Heart left ventricle (tissue), 16 donors: ENCODE results near the gene CTCFL. TPM values are rescaled to one million over a fixed set of nuclear protein-coding genes. Genes with fewer than 3 reads are reported as not detected.

Experiments used
- ATAC-seq, 4 donors: fragments of 200-7000 bp; cut with Tn5 transposase; one replicate each; pipeline ENCODE4 v1.9.1; 2020 to 2022; ENCODE audit warnings: moderate library complexity in 4 of 4, mild to moderate bottlenecking in 3 of 4, moderate number of reproducible peaks in 1 of 4
- DNase-seq, 5 donors: peaks; one replicate each; pipeline ENCODE4 v3.0.0-alpha.2; 2020
- H3K27ac ChIP-seq, 12 donors: fragments of 200-600 bp; sonication (generic) in 4 of 12; one replicate each; pipeline versions ENCODE4 v1.5.0 to v1.8.0; 2016 to 2022; ENCODE audit warnings: mild to moderate bottlenecking in 2 of 12
- H3K27me3 ChIP-seq, 9 donors: fragments of 200-600 bp; sonication (generic) in 2 of 9; one replicate each; pipeline versions ENCODE4 v1.5.1 to v1.8.0; 2016 to 2022; ENCODE audit warnings: mild to moderate bottlenecking in 3 of 9
- H3K36me3 ChIP-seq, 9 donors: fragments of 200-600 bp; sonication (generic) in 2 of 9; one replicate each; pipeline versions ENCODE4 v1.5.0 to v1.8.0; 2018 to 2022; ENCODE audit warnings: mild to moderate bottlenecking in 2 of 9
- H3K4me1 ChIP-seq, 12 donors: fragments of 200-600 bp; sonication (generic) in 4 of 12; one replicate each; pipeline versions ENCODE4 v1.5.0 to v1.8.0; 2016 to 2022; ENCODE audit warnings: mild to moderate bottlenecking in 3 of 12
- H3K4me3 ChIP-seq, 12 donors: fragments of 200-600 bp; sonication (generic) in 4 of 12; one replicate each; pipeline versions ENCODE4 v1.5.0 to v1.8.0; 2017 to 2022; ENCODE audit warnings: mild to moderate bottlenecking in 9 of 12, moderate library complexity in 4 of 12
- H3K9me3 ChIP-seq, 12 donors: fragments of 200-600 bp; sonication (generic) in 4 of 12; one replicate each; pipeline versions ENCODE4 v1.5.0 to v1.8.0; 2016 to 2022; ENCODE audit warnings: mild to moderate bottlenecking in 1 of 12
- CTCF ChIP-seq, 12 donors: fragments of 200-600 bp; sonication (generic) in 4 of 12; IDR thresholded peaks; one replicate each; pipeline versions ENCODE4 v1.5.0 to v1.8.0; 2018 to 2022; ENCODE audit warnings: antibody characterized with exemption in 12 of 12, mild to moderate bottlenecking in 5 of 12
- POLR2A ChIP-seq, 2 donors: fragments of 450-650 bp; IDR thresholded peaks; one replicate each; pipeline ENCODE4 v1.6.1; 2017; ENCODE audit warnings: antibody characterized with exemption in 2 of 2, mild to moderate bottlenecking in 2 of 2, moderate library complexity in 2 of 2
- WGBS, 4 donors: extraction: QIAGEN DNeasy Blood & Tissue Kit in 2 of 4; methylation state at CpG; one replicate each; pipeline versions ENCODE4 v1.1.5 to v1.1.7; 2013 to 2018; 5-methylcytosine and 5-hydroxymethylcytosine counted together
- intact Hi-C, 10 donors: fragments of 100-400 bp; cut with DNase I; formaldehyde crosslinking; loops; one replicate each; pipeline versions ENCODE4 v1.11.1 to v1.14.2; 2022
- polyA plus RNA-seq, 2 donors: library from polyadenylated mRNA; stranded (reverse); fragments of 200-250 nt; gene quantifications; one replicate each; pipeline ENCODE4 v1.2.3, GENCODE V29; 2013
- total RNA-seq, 9 donors: library from RNA; depleted of rRNA in 2 of 9; stranded (reverse); fragments of >200 nt in 2 of 9; fragmentation: NEBNext Ultra II Directional in 3 of 9; extraction: Animal tissue kit (Norgen Biotek cat#: 25700) in 3 of 9; gene quantifications; one replicate each; pipeline versions ENCODE4 v1.1.0 to v1.2.4, GENCODE V29; 2016 to 2023
- donor health status: ischemic (EF 13 %, LVEDD 7.1; RV severe dilation, severe dysfunction).
- donor health status: healthy with polysubstance abuse.
- donor health status: DM: no; HTN: yes; CAD: no.
- donor health status: DM: no; HTN: no; CAD: no.
- donor health status: ischemic (EF 25% LVEDD 6.9; RV normal size, moderate dysfunction).
- donor health status: ischemic (EF 25% LVEDD 5.7; RV mildly dilated, moderate dysfunction).
- donor health status: healthy.
- donor health status: DM: yes; HTN: yes; CAD: no.
- donor health status: ischemic (EF 35%, LVEDD 5.7; RV mildly dilated, moderate dysfunction).
- donor health status: nonischemic (EF 11% LVEDD 7.7; RV severe dilation, severe dysfunction).
- donor health status: DM: yes; HTN: yes; CAD: no.
- donor health status: PGD.
- donor health status: ischemic (EF 29% LVEDD 5.4; RV normal size, mild dysfunction).
- donor health status: nonischemic (EF 23%, LVEDD 6.1; RV moderate dilation, normal function).

The CTCFL gene
- total and polyA plus RNA-seq, 11 donors: not detected

- intact Hi-C loops: loop anchor here in 1 of 10 donors (5.0 kb wide), 1 partner anchor 675 kb away; no protein-coding TSS in a partner anchor
- no peak overlapping the region for H3K4me3 ChIP-seq
- no peaks in the 10 kb centered on the region for H3K36me3 ChIP-seq
- H3K9me3 ChIP-seq: no peaks in the 10 kb centered on the region
- TF ChIP-seq POLR2A (IDR thresholded peaks at IDR 0.05): no peak
- TF ChIP-seq CTCF (IDR thresholded peaks at IDR 0.05): no peak
- peaks cover 0 to 5% (median 0%) of the 10 kb centered on the region in 9 donors for H3K27me3 ChIP-seq
- no peak for DNase-seq
- WGBS, 4 donors: 67 to 83% (median 68%) methylated on average over 5 of the region's 5 CpGs
- H3K27ac ChIP-seq: no peak overlapping the region
- H3K4me1 ChIP-seq: no peaks in the 10 kb centered on the region
- no peak for ATAC-seq
Measured at GRCh38 chr20:57522380-57523140, 2.4 kb downstream of the CTCFL start.

- DNase-seq (no peak), ATAC-seq (no peak)
- H3K36me3 ChIP-seq: no peaks in the 10 kb centered on the region
- H3K9me3 ChIP-seq: no peaks in the 10 kb centered on the region
- no peak overlapping the region for H3K27ac ChIP-seq
- H3K27me3 ChIP-seq: peaks cover 0 to 14% (median 0%) of the 10 kb centered on the region in 9 donors
- TF ChIP-seq CTCF (IDR thresholded peaks at IDR 0.05): no peak
- no peak for TF ChIP-seq POLR2A (IDR thresholded peaks at IDR 0.05)
- intact Hi-C loops: loop anchor here in 1 of 10 donors (2.0 kb wide), 1 partner anchor 691 kb away; no protein-coding TSS in a partner anchor
- WGBS, 4 donors: 81 to 90% (median 86%) methylated on average over 5 of the region's 5 CpGs
- peaks cover 0 to 7% (median 0%) of the 10 kb centered on the region in 12 donors for H3K4me1 ChIP-seq
- no peak overlapping the region for H3K4me3 ChIP-seq
Measured at GRCh38 chr20:57517904-57518303, 7.0 kb downstream of the CTCFL start.

GRCh38 chr20:57514273-57514751, 10.6 kb downstream of the CTCFL start:
- Histone ChIP-seq H3K4me3 (no peak overlapping the region), H3K27ac (no peak overlapping the region), H3K4me1 (peaks cover 0 to 7% (median 0%) of the 10 kb centered on the region in 12 donors), H3K36me3 (no peaks in the 10 kb centered on the region), H3K27me3 (peaks cover 0 to 17% (median 0%) of the 10 kb centered on the region in 9 donors), H3K9me3 (no peaks in the 10 kb centered on the region)
- ATAC-seq (peak; percentile 63 to 91 (median 86)), DNase-seq (peak in 4 of 5 donors; percentile 54 to 75 (median 64))
- intact Hi-C loops: loop anchor here (1.0 to 5.0 kb wide), 10 partner anchors 76 to 698 kb away; no protein-coding TSS in a partner anchor
- peak; percentile 58 to 86 (median 76) for TF ChIP-seq CTCF (IDR thresholded peaks at IDR 0.05)
- no peak for TF ChIP-seq POLR2A (IDR thresholded peaks at IDR 0.05)
- 29 to 34% (median 33%) methylated on average over 17 of the region's 17 CpGs for WGBS, 4 donors

- DNase-seq: no peak
- no peak overlapping the region for H3K4me3 ChIP-seq
- no peak overlapping the region for H3K27ac ChIP-seq
- 76 to 84% (median 83%) methylated on average over 1 of the region's 1 CpG for WGBS, 4 donors
- H3K27me3 ChIP-seq: peaks cover 0 to 27% (median 0%) of the 10 kb centered on the region in 9 donors
- no peaks in the 10 kb centered on the region for H3K36me3 ChIP-seq
- H3K9me3 ChIP-seq: no peaks in the 10 kb centered on the region
- H3K4me1 ChIP-seq: peaks cover 0 to 7% (median 0%) of the 10 kb centered on the region in 12 donors
- intact Hi-C loops: loop anchor here in 3 of 10 donors (5.0 kb wide), 2 partner anchors 574 to 699 kb away; no protein-coding TSS in a partner anchor
- no peak for ATAC-seq
- no peak for TF ChIP-seq POLR2A (IDR thresholded peaks at IDR 0.05)
- no peak for TF ChIP-seq CTCF (IDR thresholded peaks at IDR 0.05)
Measured at GRCh38 chr20:57513199-57513598, 11.7 kb downstream of the CTCFL start.
